Ecto neural progenitor cell (in vitro differentiated cells): Measurements from ENCODE around the gene ARHGAP33.
"Not testable (repeated sequence)": the region's sequence is repeated elsewhere in the genome, so short reads cannot be mapped to it uniquely, and the experiment has no call there.

Experiments
- DNase-seq: peaks from one replicate; pipeline ENCODE4 v3.0.0-alpha.2; 2018; ENCODE audit warnings: low spot score

ARHGAP33 gene

GRCh38 chr19:35755131-35755549 lies 20.2 kb upstream of the ARHGAP33 start:
- no peak for DNase-seq

- DNase-seq = no peak
Measured at GRCh38 chr19:35755550-35756376, 19.6 kb upstream of the ARHGAP33 start.

GRCh38 chr19:35756377-35757230 lies 18.8 kb upstream of the ARHGAP33 start, which contains the start of gene HSPB6:
TSS of gene HSPB6 (minus strand) at chr19:35757029. CDS start at chr19:35757008, 21 bp downstream.
- no peak for DNase-seq

- DNase-seq = peak; percentile 76
Measured at GRCh38 chr19:35757231-35757748, 18.1 kb upstream of the ARHGAP33 start.

- DNase-seq = peak; percentile 99
Measured at GRCh38 chr19:35757749-35758608, 17.4 kb upstream of the ARHGAP33 start, which contains the start of gene PROSER3. TSS of gene PROSER3 (plus strand) at chr19:35758176. CDS start at chr19:35758216, 40 bp downstream.

- DNase-seq = no peak
Measured at GRCh38 chr19:35759697-35760096, 15.7 kb upstream of the ARHGAP33 start.

GRCh38 chr19:35760711-35761349 lies 14.5 kb upstream of the ARHGAP33 start:
- DNase-seq = no peak

- no peak for DNase-seq
Measured at GRCh38 chr19:35764432-35765315, 10.7 kb upstream of the ARHGAP33 start.

GRCh38 chr19:35766571-35767104 lies 8.7 kb upstream of the ARHGAP33 start:
- peak; percentile 43 for DNase-seq

GRCh38 chr19:35767288-35768081 lies 7.9 kb upstream of the ARHGAP33 start:
- peak; percentile 77 for DNase-seq

- no peak for DNase-seq
Measured at GRCh38 chr19:35768082-35768421, 7.3 kb upstream of the ARHGAP33 start.

GRCh38 chr19:35772362-35772761 lies 3.0 kb upstream of the ARHGAP33 start:
- not testable (repeated sequence) for DNase-seq

GRCh38 chr19:35773020-35773806 lies 2.2 kb upstream of the ARHGAP33 start:
- DNase-seq = no peak

- peak; percentile 49 for DNase-seq
Measured at GRCh38 chr19:35774274-35775045, 904 bp upstream of the ARHGAP33 start.

- DNase-seq = no peak
Measured at GRCh38 chr19:35775046-35775297, 392 bp upstream of the ARHGAP33 start.

GRCh38 chr19:35776102-35776788 lies 881 bp downstream of the ARHGAP33 start:
- DNase-seq = no peak
